ENCODE data around the gene NME1. TPM values are rescaled to one million over a fixed set of nuclear protein-coding genes. Genes with fewer than 3 reads are reported as not detected.

NME1 gene
- total RNA-seq, 2 donors from 2014 or later: 17.5 to 27.2 TPM

- Histone ChIP-seq H3K9me3 (no peaks in the 10 kb centered on the region), H3K4me3 (peak overlapping the region in 1 of 2 donors; percentile 89), H3K36me3 (replicated peaks in 1 of 2; ENCODE audit: insufficient read depth in 1 of 2, low read depth in 2 of 2) (no peaks in the 10 kb centered on the region), H3K27me3 (no peaks in the 10 kb centered on the region), H3K4me1 (peaks cover 61% of the 10 kb centered on the region), H3K27ac (peak overlapping the region; percentile 94 to 100 (median 98))
- WGBS, 2 donors: 15 to 18% methylated on average over 14 of the region's 14 CpGs
- TF ChIP-seq CTCF (IDR thresholded peaks at IDR 0.05) (peak in 4 of 7 experiments; percentile 4 to 18 (median 4)), POLR2A (IDR thresholded peaks at IDR 0.05) (peak in 2 of 3 donors; percentile 64 to 67)
- DNase-seq: peak; percentile 91 to 96 (median 94)
- ATAC-seq: peak; percentile 26
- intact Hi-C loops (cut with DNase I): no loop called here
These were observed 34.8 kb upstream of the NME1 start for GRCh38 chr17:51118330-51119195.

GRCh38 chr17:51119415-51120356, 33.7 kb upstream of the NME1 start:
- ATAC-seq (no peak), DNase-seq (peak; percentile 48 to 69 (median 57))
- H3K4me3 ChIP-seq: peak overlapping the region; percentile 83 to 89
- peak overlapping the region; percentile 94 to 100 (median 98) for H3K27ac ChIP-seq
- intact Hi-C loops (cut with DNase I): no loop called here
- H3K4me1 ChIP-seq: peaks cover 51% of the 10 kb centered on the region
- H3K36me3 ChIP-seq (replicated peaks in 1 of 2; ENCODE audit: insufficient read depth in 1 of 2, low read depth in 2 of 2): no peaks in the 10 kb centered on the region
- no peaks in the 10 kb centered on the region for H3K9me3 ChIP-seq
- 0 to 1% methylated on average over 22 to 48 of the region's 49 CpGs for WGBS, 2 donors
- no peaks in the 10 kb centered on the region for H3K27me3 ChIP-seq
- TF ChIP-seq CTCF (IDR thresholded peaks at IDR 0.05) (peak in 3 of 7 experiments; percentile 16 to 33 (median 28)), POLR2A (IDR thresholded peaks at IDR 0.05) (peak in 2 of 3 donors; percentile 60 to 69)

- DNase-seq (peak in 3 of 4 donors; percentile 60 to 72 (median 67)), ATAC-seq (peak; percentile 8)
- peaks cover 53% of the 10 kb centered on the region for H3K4me1 ChIP-seq
- peak overlapping the region; percentile 94 to 100 (median 98) for H3K27ac ChIP-seq
- intact Hi-C loops (cut with DNase I): no loop called here
- no peaks in the 10 kb centered on the region for H3K27me3 ChIP-seq
- WGBS, 2 donors: 0% methylated on average over 41 of the region's 42 CpGs; no CpG with 5 or more reads in 1 of the 2 donors
- H3K4me3 ChIP-seq: peak overlapping the region; percentile 83 to 89
- TF ChIP-seq CTCF (IDR thresholded peaks at IDR 0.05) (peak in 1 of 7 experiments; percentile 4), POLR2A (IDR thresholded peaks at IDR 0.05) (no peak)
- no peaks in the 10 kb centered on the region for H3K9me3 ChIP-seq
- no peaks in the 10 kb centered on the region for H3K36me3 ChIP-seq (replicated peaks in 1 of 2; ENCODE audit: insufficient read depth in 1 of 2, low read depth in 2 of 2)
These were observed 33.0 kb upstream of the NME1 start for GRCh38 chr17:51120357-51120738.

GRCh38 chr17:51120739-51121619, 32.4 kb upstream of the NME1 start, which contains the start of gene SPAG9:
TSS of gene SPAG9 (minus strand) at chr17:51120868. CDS start at chr17:51120656, 212 bp downstream.
- no peaks in the 10 kb centered on the region for H3K36me3 ChIP-seq (replicated peaks in 1 of 2; ENCODE audit: insufficient read depth in 1 of 2, low read depth in 2 of 2)
- 1 to 3% methylated on average over 24 to 57 of the region's 68 CpGs for WGBS, 2 donors
- H3K27ac ChIP-seq: peak within 1 kb of the TSS; percentile 94 to 100 (median 98)
- intact Hi-C loops (cut with DNase I): no loop called here
- peak within 1 kb of the TSS; percentile 83 to 89 for H3K4me3 ChIP-seq
- no peaks in the 10 kb centered on the region for H3K27me3 ChIP-seq
- peak; percentile 81 for ATAC-seq
- peak; percentile 95 to 96 (median 96) for DNase-seq
- TF ChIP-seq POLR2A (IDR thresholded peaks at IDR 0.05): peak in 2 of 3 donors; percentile 60 to 89
- no peak for TF ChIP-seq CTCF (IDR thresholded peaks at IDR 0.05)
- peaks cover 54% of the 10 kb centered on the region for H3K4me1 ChIP-seq
- no peaks in the 10 kb centered on the region for H3K9me3 ChIP-seq
